ENCODE data around the gene LRRC8E.

Gene LRRC8E

GRCh38 chr19:7932276-7932929 lies 44.1 kb downstream of the LRRC8E start:
- DNase-seq (ENCODE audit: low spot score): no peak

GRCh38 chr19:7932930-7933300 lies 44.6 kb downstream of the LRRC8E start:
- no peak for DNase-seq (ENCODE audit: low spot score)

GRCh38 chr19:7933411-7933810 lies 45.1 kb downstream of the LRRC8E start:
- DNase-seq (ENCODE audit: low spot score): no peak

GRCh38 chr19:7933828-7934725 lies 45.8 kb downstream of the LRRC8E start:
- DNase-seq (ENCODE audit: low spot score): no peak

GRCh38 chr19:7934766-7935165 lies 46.5 kb downstream of the LRRC8E start:
- DNase-seq (ENCODE audit: low spot score): no peak

GRCh38 chr19:7940841-7941240 lies 52.5 kb downstream of the LRRC8E start:
- no peak for DNase-seq (ENCODE audit: low spot score)

- DNase-seq (ENCODE audit: low spot score): no peak
Measured at GRCh38 chr19:7941895-7942596, 53.7 kb downstream of the LRRC8E start.

GRCh38 chr19:7942981-7943443 lies 54.7 kb downstream of the LRRC8E start:
- DNase-seq (ENCODE audit: low spot score): no peak

- DNase-seq (ENCODE audit: low spot score): peak; percentile 98
Measured at GRCh38 chr19:7943444-7944176, 55.3 kb downstream of the LRRC8E start, which contains the start of gene TIMM44. TIMM44 (minus strand) TSS chr19:7943666; CDS start chr19:7943651, 15 bp downstream.

GRCh38 chr19:7944177-7944761 lies 56.0 kb downstream of the LRRC8E start:
- DNase-seq (ENCODE audit: low spot score): peak; percentile 81

- no peak for DNase-seq (ENCODE audit: low spot score)
Measured at GRCh38 chr19:7947939-7948338, 59.6 kb downstream of the LRRC8E start.

Measured in AG20443 (cell line).